GM21447 (cell line): ENCODE data around the gene PPP2CA.
"Not testable (repeated sequence)": the region's sequence is repeated elsewhere in the genome, so short reads cannot be mapped to it uniquely, and the experiment has no call there.

ENCODE experiments used
- ATAC-seq: cut with Tn5 transposase; IDR thresholded peaks from one replicate; pipeline ENCODE4 v1.9.1; 2021; ENCODE audit not compliant: unreplicated experiment

PPP2CA gene

GRCh38 chr5:134203630-134204029 is 22.2 kb downstream of the PPP2CA start:
- no peak for ATAC-seq

- ATAC-seq = no peak
Observed at GRCh38 chr5:134195666-134196065, 30.2 kb downstream of the PPP2CA start.

- ATAC-seq = no peak
Observed at GRCh38 chr5:134189031-134189430, 36.8 kb downstream of the PPP2CA start.

- ATAC-seq = no peak
Observed at GRCh38 chr5:134188092-134188491, 37.8 kb downstream of the PPP2CA start.

GRCh38 chr5:134184155-134185135 is 41.4 kb downstream of the PPP2CA start:
- ATAC-seq = peak; percentile 70

GRCh38 chr5:134183481-134183880 is 42.4 kb downstream of the PPP2CA start:
- no peak for ATAC-seq

GRCh38 chr5:134178096-134178419 is 47.8 kb downstream of the PPP2CA start:
- no peak for ATAC-seq

- no peak for ATAC-seq
Observed at GRCh38 chr5:134177369-134178095, 48.3 kb downstream of the PPP2CA start.

- peak; percentile 78 for ATAC-seq
Observed at GRCh38 chr5:134176511-134177368, 49.1 kb downstream of the PPP2CA start, which contains the start of gene SKP1. SKP1 (minus strand) TSS chr5:134176950; CDS start chr5:134174022, 2,928 bp downstream.

GRCh38 chr5:134175921-134176510 is 49.9 kb downstream of the PPP2CA start:
- ATAC-seq = peak; percentile 21

GRCh38 chr5:134174841-134175839 is 50.7 kb downstream of the PPP2CA start:
- ATAC-seq = no peak

- no peak for ATAC-seq
Observed at GRCh38 chr5:134171972-134172371, 53.9 kb downstream of the PPP2CA start.

GRCh38 chr5:134162592-134162991 is 63.3 kb downstream of the PPP2CA start:
- no peak for ATAC-seq

GRCh38 chr5:134161513-134162395 is 64.1 kb downstream of the PPP2CA start:
- ATAC-seq = no peak

GRCh38 chr5:134153657-134154056 is 72.2 kb downstream of the PPP2CA start:
- no peak for ATAC-seq

GRCh38 chr5:134153241-134153640 is 72.6 kb downstream of the PPP2CA start:
- no peak for ATAC-seq

GRCh38 chr5:134152173-134152832 is 73.6 kb downstream of the PPP2CA start:
- not testable (repeated sequence) for ATAC-seq

GRCh38 chr5:134151723-134152122 is 74.2 kb downstream of the PPP2CA start:
- ATAC-seq = no peak
